AG08396 (cell line): Measurements from ENCODE around the gene SLC44A4.
"Not testable (repeated sequence)": the region's sequence is repeated elsewhere in the genome, so short reads cannot be mapped to it uniquely, and the experiment has no call there.

Experiments
- DNase-seq: peaks from one replicate; pipeline ENCODE4 v3.0.0; 2012; ENCODE audit warnings: low spot score, mixed read lengths

SLC44A4 gene

DNA sequence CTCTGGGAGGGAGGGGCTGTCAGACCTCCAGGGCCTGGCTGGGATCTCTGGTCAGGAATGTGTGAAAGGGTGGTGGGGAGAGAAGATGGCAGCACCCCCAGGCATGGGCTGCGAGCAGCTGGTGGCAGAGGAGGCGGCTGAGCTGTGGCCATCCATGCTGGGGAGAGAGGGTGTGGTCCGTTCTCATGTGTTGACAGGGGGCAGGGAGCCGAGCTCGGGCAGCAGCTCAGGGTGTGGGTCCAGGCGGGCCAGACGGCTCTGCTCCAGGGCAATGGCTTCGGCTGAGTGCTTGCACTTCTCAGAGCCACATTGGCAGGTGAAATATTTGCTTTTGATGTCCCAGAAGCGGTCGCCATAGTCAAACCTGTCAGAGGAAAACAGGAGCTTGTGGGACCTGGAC is 1.1 kb upstream of the SLC44A4 start:
- DNase-seq = no peak

- no peak for DNase-seq
Observed at GRCh38 chr6:31879143-31879542, 346 bp upstream of the SLC44A4 start.

- DNase-seq = no peak
Observed at GRCh38 chr6:31878222-31878621, 575 bp downstream of the SLC44A4 start.

DNA sequence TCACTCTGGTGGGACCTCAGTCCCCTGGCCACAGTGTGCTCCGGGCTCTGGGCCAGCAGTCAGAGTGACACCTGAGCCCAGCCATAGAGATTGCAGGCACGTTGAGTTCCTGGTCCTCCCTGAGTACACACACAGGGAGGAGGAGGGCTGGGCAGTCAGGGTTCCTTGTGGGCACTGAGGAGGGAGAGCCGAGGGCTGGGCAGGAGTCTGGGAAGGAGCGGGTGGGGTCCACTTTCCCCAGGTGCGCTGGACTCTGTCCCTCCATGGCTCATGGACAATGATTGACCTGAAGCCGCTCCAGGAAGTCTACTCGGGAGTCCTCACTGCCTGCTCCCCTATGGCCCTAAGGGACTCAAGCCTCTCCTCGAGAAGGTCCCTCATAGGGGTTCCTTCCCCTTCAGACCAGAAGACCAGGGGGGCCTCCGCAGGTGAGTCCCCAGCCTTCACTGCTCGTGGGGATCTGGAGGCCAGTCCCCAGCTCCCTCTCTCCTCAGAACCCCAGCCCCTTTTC is 1.1 kb downstream of the SLC44A4 start:
- no peak for DNase-seq

DNA sequence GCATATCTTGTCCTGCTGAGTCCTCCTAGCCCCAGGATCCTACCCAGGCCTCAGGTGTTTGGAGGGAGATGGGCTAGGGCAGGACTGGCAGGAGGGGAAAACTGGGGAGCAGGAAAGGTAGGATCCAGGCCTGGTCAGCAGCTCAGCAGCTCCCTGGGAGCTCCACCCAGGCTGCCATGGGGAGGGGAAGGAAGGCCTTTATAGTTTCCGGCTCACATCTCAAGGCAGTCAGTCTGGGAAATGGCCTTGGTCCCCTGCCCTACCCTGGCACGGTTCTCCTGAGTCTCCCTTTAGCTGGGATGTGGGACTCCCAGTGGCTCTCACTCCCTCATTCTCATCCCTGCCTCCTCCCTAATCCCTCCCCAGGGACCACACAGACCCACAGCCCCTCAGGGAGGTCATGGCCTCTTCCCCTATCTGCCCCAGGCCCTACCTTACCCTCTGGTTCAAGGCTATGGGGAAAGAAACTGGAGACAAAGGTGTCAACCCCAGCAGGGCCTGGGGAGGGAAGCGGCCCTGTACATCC is 1.6 kb downstream of the SLC44A4 start:
- no peak for DNase-seq

- no peak for DNase-seq
Observed at GRCh38 chr6:31876357-31876756, 2.4 kb downstream of the SLC44A4 start.

- no peak for DNase-seq
Observed at GRCh38 chr6:31875877-31876276, 2.9 kb downstream of the SLC44A4 start.

GRCh38 chr6:31874836-31875572 is 3.8 kb downstream of the SLC44A4 start:
- DNase-seq = no peak

GRCh38 chr6:31874084-31874670 is 4.6 kb downstream of the SLC44A4 start:
- no peak for DNase-seq

DNA sequence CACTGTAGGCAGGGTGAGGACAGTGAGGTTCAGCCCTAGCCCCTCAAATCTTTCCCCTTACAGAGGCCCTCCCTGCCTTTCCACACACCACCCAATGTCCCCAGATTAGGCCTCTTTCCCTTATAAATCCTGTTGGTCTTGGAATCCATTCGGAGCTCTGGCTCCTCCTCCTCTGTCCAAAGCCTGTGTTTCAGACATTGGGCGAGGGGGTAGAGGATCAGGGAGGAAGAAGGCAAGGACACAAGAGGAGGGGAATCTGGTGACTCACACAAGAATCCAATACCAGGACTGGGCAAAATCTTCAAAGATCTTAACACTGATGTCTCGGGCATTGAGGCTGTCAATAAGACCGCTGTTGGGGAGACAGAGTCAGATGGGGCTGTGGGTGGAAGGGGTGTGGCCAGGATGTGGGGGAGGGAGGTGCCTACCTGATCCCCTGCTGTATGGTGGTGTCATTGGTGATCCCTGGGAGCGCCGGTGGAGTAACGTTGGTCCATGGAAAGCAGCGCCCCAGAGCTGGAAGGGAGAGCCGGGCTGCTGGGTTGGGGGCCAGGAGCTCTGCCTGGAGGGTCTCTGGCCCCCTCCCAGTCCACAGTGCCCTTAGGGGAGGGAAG is 7.6 kb downstream of the SLC44A4 start:
- DNase-seq = peak; percentile 40

GRCh38 chr6:31870385-31870921 is 8.3 kb downstream of the SLC44A4 start:
- no peak for DNase-seq

- no peak for DNase-seq
Observed at GRCh38 chr6:31869343-31869742, 9.5 kb downstream of the SLC44A4 start.

DNA sequence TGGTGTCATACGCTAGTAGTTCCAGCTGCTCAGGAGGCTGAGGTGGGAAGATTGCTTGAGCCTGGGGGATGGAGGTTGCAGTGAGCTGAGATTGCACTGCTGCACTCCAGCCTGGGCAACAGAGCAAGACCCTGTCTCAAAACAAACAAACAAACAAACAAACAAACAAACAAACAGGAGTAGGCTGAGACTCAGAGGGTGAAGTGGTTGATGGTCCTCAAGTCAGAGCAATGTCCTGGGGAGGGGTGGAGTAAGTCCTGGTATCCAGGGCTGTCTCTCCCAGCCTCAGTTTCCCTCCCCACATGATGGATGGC is 10.2 kb downstream of the SLC44A4 start:
- DNase-seq = not testable (repeated sequence)

DNA sequence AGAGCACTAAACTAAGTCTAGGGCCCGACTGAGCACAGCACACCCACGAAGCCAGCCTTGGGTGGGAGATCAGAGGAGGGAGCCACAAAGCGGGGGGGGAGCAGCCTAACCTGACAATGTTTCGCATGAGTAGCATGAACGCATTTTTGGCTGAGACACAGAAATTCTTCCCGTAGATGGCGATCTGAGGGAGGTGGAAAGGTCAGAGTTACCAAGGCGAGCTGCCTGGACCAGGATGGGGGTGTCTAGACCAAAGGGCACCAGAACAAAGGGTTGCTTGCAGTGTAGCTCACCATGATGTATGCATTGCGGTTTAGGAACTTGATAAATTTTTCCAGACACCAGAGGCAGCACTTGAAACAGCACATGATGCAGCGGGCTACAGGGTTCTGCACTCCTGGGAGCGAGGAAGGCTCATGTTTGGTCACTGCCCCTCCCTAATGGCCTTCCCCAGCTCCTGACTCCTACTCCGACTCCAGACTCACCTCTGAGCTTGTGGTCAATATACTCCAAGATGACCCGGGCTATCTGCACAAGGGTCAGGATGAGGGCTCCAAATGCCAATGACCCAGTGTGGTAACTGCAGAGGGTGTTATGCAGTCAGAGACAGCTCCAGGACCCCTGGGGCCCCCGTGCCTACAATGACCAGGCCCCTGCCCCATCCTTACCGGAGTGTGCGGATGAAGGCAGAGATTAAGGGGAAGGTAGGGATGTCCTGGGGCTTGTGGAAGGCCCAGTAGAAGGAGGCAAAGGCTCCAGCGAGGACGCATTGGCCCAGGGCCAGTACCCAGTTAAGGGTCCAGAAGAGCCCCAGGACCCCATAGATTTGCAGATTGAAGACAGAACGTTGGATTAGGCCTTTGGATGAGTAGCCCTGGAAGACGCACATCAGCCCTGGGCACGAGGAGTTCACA is 13.3 kb downstream of the SLC44A4 start:
- DNase-seq = no peak

DNA sequence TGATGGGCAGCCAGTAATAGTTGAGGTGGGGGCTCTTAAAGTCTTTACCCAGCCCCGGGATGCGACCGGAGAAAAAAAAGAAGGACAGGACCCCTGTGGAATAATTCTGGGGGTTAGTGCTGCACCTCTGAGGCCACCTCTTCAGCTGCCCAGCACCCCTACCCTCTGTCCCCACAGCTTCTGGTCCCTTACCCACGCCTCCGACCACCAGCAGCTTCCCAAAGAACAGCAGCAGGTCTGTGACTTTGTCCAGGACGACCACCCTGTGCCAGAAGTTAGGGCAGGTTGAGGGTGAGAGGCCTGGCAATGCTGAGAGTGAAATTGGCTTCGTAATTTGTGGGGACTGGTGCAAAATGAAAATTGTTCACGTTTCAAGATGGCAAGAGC is 14.0 kb downstream of the SLC44A4 start:
- no peak for DNase-seq

GRCh38 chr6:31864123-31864562 is 14.7 kb downstream of the SLC44A4 start:
- not testable (repeated sequence) for DNase-seq

- DNase-seq = peak; percentile 100
Observed at GRCh38 chr6:31862344-31863235, 16.2 kb downstream of the SLC44A4 start, which contains the start of gene NEU1. Gene NEU1 (minus strand): TSS chr6:31862821. CDS start chr6:31862776, 45 bp downstream.

- no peak for DNase-seq
Observed at GRCh38 chr6:31861919-31862343, 16.9 kb downstream of the SLC44A4 start.

- DNase-seq = no peak
Observed at GRCh38 chr6:31861150-31861549, 17.6 kb downstream of the SLC44A4 start.

DNA sequence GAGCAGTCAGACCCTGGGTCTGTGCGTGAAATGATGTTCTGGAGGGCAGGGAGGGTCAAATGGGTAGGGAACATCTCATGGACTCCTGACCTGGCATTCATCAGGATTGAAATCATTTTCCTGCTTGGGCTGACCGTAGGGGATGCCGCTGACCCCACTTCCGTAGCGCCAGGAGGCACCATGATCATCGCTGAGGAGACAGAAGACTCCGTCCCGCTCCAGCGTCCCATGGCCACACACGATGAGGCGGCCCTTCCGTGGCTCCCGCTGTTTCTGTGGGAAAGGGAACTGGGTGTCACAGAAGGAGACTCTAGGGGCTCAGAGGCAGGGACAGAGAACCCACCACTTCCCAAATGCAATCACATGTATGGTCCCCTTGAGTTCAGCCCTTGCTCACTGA is 18.4 kb downstream of the SLC44A4 start:
- no peak for DNase-seq

DNA sequence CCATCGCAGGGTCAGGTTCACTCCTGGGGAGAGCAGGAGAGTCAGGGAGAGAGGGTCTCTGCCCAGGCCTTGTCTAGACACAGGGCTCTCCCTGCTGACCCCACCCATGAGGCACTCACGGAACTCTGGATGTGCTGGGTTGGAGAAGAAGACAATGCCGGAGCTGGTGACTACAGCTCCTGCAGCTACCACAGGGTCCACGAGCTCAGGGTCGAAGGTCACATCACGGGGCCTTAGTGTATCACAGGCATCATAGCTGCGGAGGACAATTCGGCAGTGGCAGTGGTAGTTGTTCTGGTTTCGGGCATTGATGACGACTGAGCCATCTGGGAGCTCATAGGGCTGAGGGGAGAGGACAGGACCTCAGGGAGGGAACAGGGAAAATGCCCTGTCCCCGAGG is 18.9 kb downstream of the SLC44A4 start:
- no peak for DNase-seq
